Measurements from ENCODE around the gene ITGA11. TPM values are rescaled to one million over a fixed set of nuclear protein-coding genes. Genes with fewer than 3 reads are reported as not detected.

ITGA11 gene
- polyA plus RNA-seq, 1 of the 3 experiments (the other 2 are of a cell fraction) = 0.49 TPM

DNA sequence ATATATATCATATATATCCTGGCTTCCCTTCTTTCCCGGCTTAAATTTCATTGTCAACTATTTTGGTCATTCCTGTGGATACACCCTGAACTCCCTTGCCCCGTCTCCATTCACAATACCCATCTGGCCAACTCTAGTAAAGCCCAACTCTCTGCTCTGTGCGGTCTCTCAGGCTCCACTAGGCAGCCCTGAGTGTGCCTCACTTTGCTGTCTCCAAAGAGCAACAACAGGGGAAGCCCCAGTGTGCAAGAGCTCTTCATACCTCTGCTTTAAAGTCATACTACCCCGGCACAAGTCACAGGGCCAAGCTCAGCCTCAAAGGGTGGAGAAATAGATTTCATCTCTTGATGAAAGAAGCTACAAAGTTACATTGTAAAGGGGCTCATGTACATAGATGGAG lies 173.3 kb downstream of the ITGA11 start:
- Histone ChIP-seq H3F3A (replicated peaks; ENCODE audit: insufficient read depth) (no peaks in the 10 kb centered on the region), H3K4me2 (no peak overlapping the region; the same call in 1 of the 2 replicates), H4K20me1 (ENCODE audit: insufficient read depth) (no peaks in the 10 kb centered on the region), H3K27ac (ENCODE audit: low read depth in 2 of 2, low read length in 1 of 2) (no peak overlapping the region), H3K9me2 (no peaks in the 10 kb centered on the region), H3K4me1 (ENCODE audit: control insufficient read depth in 1 of 2, insufficient read depth in 2 of 2, low read depth in 1 of 2, low read length in 1 of 2) (no peaks in the 10 kb centered on the region), H2AFZ (ENCODE audit: low read depth) (no peak overlapping the region; the same call in 1 of the 2 replicates), H3K79me2 (ENCODE audit: insufficient read depth) (no peaks in the 10 kb centered on the region), H3K27me3 (ENCODE audit: insufficient read depth) (no peaks in the 10 kb centered on the region), H3K9ac (no peak overlapping the region), H3K36me3 (replicated peaks in 1 of 2; ENCODE audit: control insufficient read depth in 1 of 2, insufficient read depth in 2 of 2, low read length in 1 of 2) (no peaks in the 10 kb centered on the region), H3K9me3 (no peaks in the 10 kb centered on the region), H3K4me3 (ENCODE audit: low read depth in 2 of 2, low read length in 1 of 2) (no peak overlapping the region)
- POLR2A ChIA-PET = no interaction called here
- 87% methylated on average over 4 of the region's 4 CpGs for WGBS (ENCODE audit: low lambda C conversion rate)
- no peak for TF ChIP-seq TCF12 (IDR thresholded peaks at IDR 0.05)
- TF ChIP-seq NRF1 (IDR thresholded peaks at IDR 0.05; ENCODE audit: low read depth, low read length) = no peak
- TF ChIP-seq IRF3 (IDR thresholded peaks at IDR 0.05; ENCODE audit: low read depth, low read length) = no peak
- TF ChIP-seq RFX5 (IDR thresholded peaks at IDR 0.05; ENCODE audit: low read length) = no peak
- no peak for TF ChIP-seq REST (IDR thresholded peaks at IDR 0.05; ENCODE audit: low read depth, low read length)
- no peak for TF ChIP-seq GATA2 (CRISPR knock-in tag; IDR thresholded peaks at IDR 0.05)
- no peak for TF ChIP-seq POLR2AphosphoS5 (IDR thresholded peaks at IDR 0.05; ENCODE audit: low read depth, low read length)
- TF ChIP-seq ELF1 (IDR thresholded peaks at IDR 0.05) = no peak
- TF ChIP-seq, protein P1, sequence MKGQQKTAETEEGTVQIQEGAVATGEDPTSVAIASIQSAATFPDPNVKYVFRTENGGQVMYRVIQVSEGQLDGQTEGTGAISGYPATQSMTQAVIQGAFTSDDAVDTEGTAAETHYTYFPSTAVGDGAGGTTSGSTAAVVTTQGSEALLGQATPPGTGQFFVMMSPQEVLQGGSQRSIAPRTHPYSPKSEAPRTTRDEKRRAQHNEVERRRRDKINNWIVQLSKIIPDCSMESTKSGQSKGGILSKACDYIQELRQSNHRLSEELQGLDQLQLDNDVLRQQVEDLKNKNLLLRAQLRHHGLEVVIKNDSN (IDR thresholded peaks at IDR 0.05; ENCODE audit: borderline replicate concordance, low read depth) = no peak
- no peak for TF ChIP-seq FOSL2 (IDR thresholded peaks at IDR 0.05; ENCODE audit: borderline replicate concordance, low read depth)
- TF ChIP-seq, protein P2, sequence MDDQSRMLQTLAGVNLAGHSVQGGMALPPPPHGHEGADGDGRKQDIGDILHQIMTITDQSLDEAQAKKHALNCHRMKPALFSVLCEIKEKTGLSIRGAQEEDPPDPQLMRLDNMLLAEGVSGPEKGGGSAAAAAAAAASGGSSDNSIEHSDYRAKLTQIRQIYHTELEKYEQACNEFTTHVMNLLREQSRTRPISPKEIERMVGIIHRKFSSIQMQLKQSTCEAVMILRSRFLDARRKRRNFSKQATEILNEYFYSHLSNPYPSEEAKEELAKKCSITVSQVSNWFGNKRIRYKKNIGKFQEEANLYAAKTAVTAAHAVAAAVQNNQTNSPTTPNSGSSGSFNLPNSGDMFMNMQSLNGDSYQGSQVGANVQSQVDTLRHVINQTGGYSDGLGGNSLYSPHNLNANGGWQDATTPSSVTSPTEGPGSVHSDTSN (IDR thresholded peaks at IDR 0.05) = no peak
- TF ChIP-seq RAD21 (IDR thresholded peaks at IDR 0.05; ENCODE audit: low read length) = no peak
- no peak for TF ChIP-seq RXRA (IDR thresholded peaks at IDR 0.05; ENCODE audit: borderline replicate concordance, low read depth)
- TF ChIP-seq, protein P3, sequence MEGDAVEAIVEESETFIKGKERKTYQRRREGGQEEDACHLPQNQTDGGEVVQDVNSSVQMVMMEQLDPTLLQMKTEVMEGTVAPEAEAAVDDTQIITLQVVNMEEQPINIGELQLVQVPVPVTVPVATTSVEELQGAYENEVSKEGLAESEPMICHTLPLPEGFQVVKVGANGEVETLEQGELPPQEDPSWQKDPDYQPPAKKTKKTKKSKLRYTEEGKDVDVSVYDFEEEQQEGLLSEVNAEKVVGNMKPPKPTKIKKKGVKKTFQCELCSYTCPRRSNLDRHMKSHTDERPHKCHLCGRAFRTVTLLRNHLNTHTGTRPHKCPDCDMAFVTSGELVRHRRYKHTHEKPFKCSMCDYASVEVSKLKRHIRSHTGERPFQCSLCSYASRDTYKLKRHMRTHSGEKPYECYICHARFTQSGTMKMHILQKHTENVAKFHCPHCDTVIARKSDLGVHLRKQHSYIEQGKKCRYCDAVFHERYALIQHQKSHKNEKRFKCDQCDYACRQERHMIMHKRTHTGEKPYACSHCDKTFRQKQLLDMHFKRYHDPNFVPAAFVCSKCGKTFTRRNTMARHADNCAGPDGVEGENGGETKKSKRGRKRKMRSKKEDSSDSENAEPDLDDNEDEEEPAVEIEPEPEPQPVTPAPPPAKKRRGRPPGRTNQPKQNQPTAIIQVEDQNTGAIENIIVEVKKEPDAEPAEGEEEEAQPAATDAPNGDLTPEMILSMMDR (IDR thresholded peaks at IDR 0.05) = no peak
- no peak for TF ChIP-seq EZH2phosphoT487 (IDR thresholded peaks at IDR 0.05; ENCODE audit: borderline replicate concordance, low read depth)
- TF ChIP-seq USF2 (IDR thresholded peaks at IDR 0.05; ENCODE audit: borderline replicate concordance, low read depth, low read length) = no peak
- DNase-seq = no peak
- CTCF ChIA-PET = interaction anchor here (2.1 kb wide), 1 partner anchor 48 kb away, joined by 5 read pairs; no protein-coding TSS in a partner anchor

Measured in SK-N-SH (cell line).